ENCODE results near the gene BORCS8.

Gene BORCS8

GRCh38 chr19:19192078-19192882 lies at the start of gene BORCS8, which contains the start of gene RFXANK:
Gene BORCS8 (minus strand): TSS chr19:19192152. CDS start chr19:19192117, 35 bp downstream.
Gene RFXANK (plus strand): TSS chr19:19192258. CDS start chr19:19193947, 1,689 bp downstream.
- H3K4me3 ChIP-seq (ENCODE audit: low read depth, low read length), result peak within 1 kb of the TSS; percentile 96
- no peak for TF ChIP-seq CTCF (IDR thresholded peaks at IDR 0.05; ENCODE audit: borderline replicate concordance, insufficient read depth, low read depth, low read length)

GRCh38 chr19:19240476-19240875 lies 48.5 kb upstream of the BORCS8 start:
- no peak for TF ChIP-seq CTCF (IDR thresholded peaks at IDR 0.05; ENCODE audit: borderline replicate concordance, insufficient read depth, low read depth, low read length)

GRCh38 chr19:19239675-19240074 lies 47.7 kb upstream of the BORCS8 start:
- H3K4me3 ChIP-seq (ENCODE audit: low read depth, low read length), result no peak overlapping the region
- TF ChIP-seq CTCF (IDR thresholded peaks at IDR 0.05; ENCODE audit: borderline replicate concordance, insufficient read depth, low read depth, low read length), result no peak

More at GRCh38 chr19:19240476-19240875, 48.5 kb upstream of the BORCS8 start:
- no peak overlapping the region for H3K4me3 ChIP-seq (ENCODE audit: low read depth, low read length)

- no peak for TF ChIP-seq CTCF (IDR thresholded peaks at IDR 0.05; ENCODE audit: borderline replicate concordance, insufficient read depth, low read depth, low read length)
- no peak overlapping the region for H3K4me3 ChIP-seq (ENCODE audit: low read depth, low read length)
Observed at GRCh38 chr19:19238126-19238894, 46.4 kb upstream of the BORCS8 start.

GRCh38 chr19:19236173-19236572 lies 44.2 kb upstream of the BORCS8 start:
- H3K4me3 ChIP-seq (ENCODE audit: low read depth, low read length), result no peak overlapping the region
- no peak for TF ChIP-seq CTCF (IDR thresholded peaks at IDR 0.05; ENCODE audit: borderline replicate concordance, insufficient read depth, low read depth, low read length)

- TF ChIP-seq CTCF (IDR thresholded peaks at IDR 0.05; ENCODE audit: borderline replicate concordance, insufficient read depth, low read depth, low read length), result no peak
- H3K4me3 ChIP-seq (ENCODE audit: low read depth, low read length), result no peak overlapping the region
Observed at GRCh38 chr19:19234220-19234816, 42.4 kb upstream of the BORCS8 start.

Measured in GM12875 (cell line).